Measurements from ENCODE around the gene ZFPM1. TPM values are rescaled to one million over a fixed set of nuclear protein-coding genes. Genes with fewer than 3 reads are reported as not detected.

The ZFPM1 gene
- total RNA-seq, 1 donor from 2014 or later = 6.8 TPM

GRCh38 chr16:88541831-88542616, 88.9 kb downstream of the ZFPM1 start:
- H3K9me3 Mint-ChIP-seq (ENCODE audit: unreplicated experiment) = no peaks in the 10 kb centered on the region
- no peaks in the 10 kb centered on the region for H3K36me3 Mint-ChIP-seq (ENCODE audit: low read depth, unreplicated experiment)
- H3K27ac Mint-ChIP-seq (ENCODE audit: unreplicated experiment) = no peak overlapping the region
- H3K27me3 Mint-ChIP-seq (ENCODE audit: unreplicated experiment) = peaks cover 6% of the 10 kb centered on the region
- TF ChIP-seq, protein P1, sequence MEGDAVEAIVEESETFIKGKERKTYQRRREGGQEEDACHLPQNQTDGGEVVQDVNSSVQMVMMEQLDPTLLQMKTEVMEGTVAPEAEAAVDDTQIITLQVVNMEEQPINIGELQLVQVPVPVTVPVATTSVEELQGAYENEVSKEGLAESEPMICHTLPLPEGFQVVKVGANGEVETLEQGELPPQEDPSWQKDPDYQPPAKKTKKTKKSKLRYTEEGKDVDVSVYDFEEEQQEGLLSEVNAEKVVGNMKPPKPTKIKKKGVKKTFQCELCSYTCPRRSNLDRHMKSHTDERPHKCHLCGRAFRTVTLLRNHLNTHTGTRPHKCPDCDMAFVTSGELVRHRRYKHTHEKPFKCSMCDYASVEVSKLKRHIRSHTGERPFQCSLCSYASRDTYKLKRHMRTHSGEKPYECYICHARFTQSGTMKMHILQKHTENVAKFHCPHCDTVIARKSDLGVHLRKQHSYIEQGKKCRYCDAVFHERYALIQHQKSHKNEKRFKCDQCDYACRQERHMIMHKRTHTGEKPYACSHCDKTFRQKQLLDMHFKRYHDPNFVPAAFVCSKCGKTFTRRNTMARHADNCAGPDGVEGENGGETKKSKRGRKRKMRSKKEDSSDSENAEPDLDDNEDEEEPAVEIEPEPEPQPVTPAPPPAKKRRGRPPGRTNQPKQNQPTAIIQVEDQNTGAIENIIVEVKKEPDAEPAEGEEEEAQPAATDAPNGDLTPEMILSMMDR (IDR thresholded peaks at IDR 0.05; ENCODE audit: unreplicated experiment) = no peak
- no peak overlapping the region for H3K4me3 Mint-ChIP-seq (ENCODE audit: unreplicated experiment)
- H3K4me1 Mint-ChIP-seq (ENCODE audit: unreplicated experiment) = no peaks in the 10 kb centered on the region
- no peak for DNase-seq (ENCODE audit: low spot score)

DNA sequence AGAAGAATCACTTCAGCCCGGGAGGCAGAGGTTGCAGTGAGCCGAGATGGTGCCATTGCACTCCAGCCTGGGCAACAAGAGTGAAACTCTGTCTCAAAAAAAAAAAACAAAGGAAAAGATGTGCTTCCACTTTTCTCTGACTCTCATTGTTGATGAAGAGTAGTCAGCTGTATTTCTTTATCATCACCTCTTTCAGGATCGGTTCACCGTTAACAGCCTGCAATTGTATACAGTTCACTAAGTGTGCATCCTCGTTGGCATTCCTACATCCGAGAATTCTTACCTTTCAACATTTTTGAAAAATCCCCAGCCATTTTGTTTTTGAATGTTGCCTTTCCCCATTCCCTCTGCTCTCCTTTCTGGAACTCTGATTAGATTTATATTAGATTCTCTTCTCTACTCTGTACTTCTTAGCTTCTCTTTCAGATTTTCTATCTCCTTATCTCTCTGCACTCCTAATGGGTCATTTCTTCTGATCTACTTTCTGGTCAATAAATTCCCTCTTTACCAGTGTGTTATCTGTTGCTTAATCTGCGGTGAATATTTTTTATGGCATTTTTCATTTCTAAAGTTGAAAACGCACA, 90.2 kb downstream of the ZFPM1 start:
- TF ChIP-seq, protein P1 (IDR thresholded peaks at IDR 0.05; ENCODE audit: unreplicated experiment) = no peak
- Mint-ChIP-seq H3K4me1 (ENCODE audit: unreplicated experiment) (no peaks in the 10 kb centered on the region), H3K9me3 (ENCODE audit: unreplicated experiment) (no peaks in the 10 kb centered on the region), H3K36me3 (ENCODE audit: low read depth, unreplicated experiment) (no peaks in the 10 kb centered on the region), H3K4me3 (ENCODE audit: unreplicated experiment) (no peak overlapping the region), H3K27me3 (ENCODE audit: unreplicated experiment) (peaks cover 6% of the 10 kb centered on the region), H3K27ac (ENCODE audit: unreplicated experiment) (no peak overlapping the region)
- DNase-seq (ENCODE audit: low spot score) = no peak

- no peak for DNase-seq (ENCODE audit: low spot score)
- no peak overlapping the region for H3K4me3 Mint-ChIP-seq (ENCODE audit: unreplicated experiment)
- H3K36me3 Mint-ChIP-seq (ENCODE audit: low read depth, unreplicated experiment) = no peaks in the 10 kb centered on the region
- H3K27ac Mint-ChIP-seq (ENCODE audit: unreplicated experiment) = no peak overlapping the region
- TF ChIP-seq, protein P1 (IDR thresholded peaks at IDR 0.05; ENCODE audit: unreplicated experiment) = no peak
- H3K4me1 Mint-ChIP-seq (ENCODE audit: unreplicated experiment) = peaks cover 5% of the 10 kb centered on the region
- H3K27me3 Mint-ChIP-seq (ENCODE audit: unreplicated experiment) = peaks cover 3% of the 10 kb centered on the region
- H3K9me3 Mint-ChIP-seq (ENCODE audit: unreplicated experiment) = no peaks in the 10 kb centered on the region
Observed at GRCh38 chr16:88545781-88546180, 92.7 kb downstream of the ZFPM1 start.

DNA sequence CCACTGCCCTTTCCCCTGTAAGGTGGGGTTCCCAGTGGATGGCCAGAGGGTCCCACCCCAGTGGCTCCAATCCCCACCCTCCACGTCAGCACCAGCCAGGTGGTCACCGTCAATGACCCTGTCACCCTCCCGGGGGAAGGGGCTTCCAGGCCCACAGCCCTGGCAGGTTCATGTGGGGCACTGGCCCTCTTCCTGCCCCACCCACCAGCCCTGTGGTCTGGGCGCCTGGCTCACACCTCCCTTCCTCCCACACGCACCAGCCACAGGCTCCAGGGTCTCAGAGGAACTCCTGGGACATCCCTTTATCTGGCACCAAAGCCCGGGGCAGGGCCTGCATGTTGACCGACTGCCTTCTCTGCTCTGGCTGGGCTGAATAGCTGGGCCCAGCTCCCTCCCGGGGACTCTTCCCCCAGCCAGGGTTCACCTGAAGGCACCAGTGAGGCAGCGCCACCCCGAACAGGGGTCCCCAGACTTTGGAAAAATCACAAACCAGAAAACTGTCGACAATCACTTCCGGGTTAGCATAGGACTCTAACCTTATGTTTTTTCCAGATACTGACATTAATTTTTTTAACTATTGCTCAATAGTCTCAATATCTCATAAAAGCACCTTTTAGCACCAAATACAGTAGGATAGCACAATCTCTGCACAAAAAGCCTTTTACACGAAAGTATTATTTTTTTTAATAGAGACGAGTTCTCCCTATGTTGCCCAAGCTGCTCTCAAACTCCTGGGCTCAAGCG, 95.2 kb downstream of the ZFPM1 start:
- no peak overlapping the region for H3K4me3 Mint-ChIP-seq (ENCODE audit: unreplicated experiment)
- peaks cover 5% of the 10 kb centered on the region for H3K4me1 Mint-ChIP-seq (ENCODE audit: unreplicated experiment)
- TF ChIP-seq, protein P1 (IDR thresholded peaks at IDR 0.05; ENCODE audit: unreplicated experiment) = no peak
- H3K27ac Mint-ChIP-seq (ENCODE audit: unreplicated experiment) = no peak overlapping the region
- H3K9me3 Mint-ChIP-seq (ENCODE audit: unreplicated experiment) = no peaks in the 10 kb centered on the region
- H3K27me3 Mint-ChIP-seq (ENCODE audit: unreplicated experiment) = peaks cover 7% of the 10 kb centered on the region
- no peaks in the 10 kb centered on the region for H3K36me3 Mint-ChIP-seq (ENCODE audit: low read depth, unreplicated experiment)
- DNase-seq (ENCODE audit: low spot score) = no peak
